HepG2 (cell line): Measurements from ENCODE around the gene MYD88. TPM values are rescaled to one million over a fixed set of nuclear protein-coding genes. Genes with fewer than 3 reads are reported as not detected.

ENCODE experiments used
- GPN1 ChIP-seq: sonication (generic); formaldehyde crosslinking; IDR thresholded peaks from 2 replicates; pipeline ENCODE4 v1.5.1; 2020; ENCODE audit warnings: missing genetic modification reagents, borderline replicate concordance
- REXO4 ChIP-seq: sonication (generic); formaldehyde crosslinking; IDR thresholded peaks from 2 replicates; pipeline ENCODE4 v1.8.0; 2022; ENCODE audit warnings: missing genetic modification reagents, mild to moderate bottlenecking, borderline replicate concordance
- RFX5 ChIP-seq: IDR thresholded peaks from 2 replicates; pipeline ENCODE4 v1.6.1; 2011; ENCODE audit warnings: low read depth, low read length, improper control_type of control experiment
- SRSF9 ChIP-seq: fragments of 200-400 bp; formaldehyde crosslinking; IDR thresholded peaks from 2 replicates; pipeline ENCODE4 v1.6.1; 2018; ENCODE audit warnings: borderline replicate concordance, mild to moderate bottlenecking, low read depth, low read length; ENCODE audit not compliant: insufficient read depth, poor library complexity, severe bottlenecking
- ZBTB2 ChIP-seq: sonication (generic); formaldehyde crosslinking; IDR thresholded peaks from 2 replicates; pipeline ENCODE4 v1.8.0; 2022; ENCODE audit warnings: low read depth, missing genetic modification reagents
- ZKSCAN8 ChIP-seq: IDR thresholded peaks from 2 replicates; pipeline ENCODE4 v1.6.1; 2016; ENCODE audit warnings: borderline replicate concordance, missing genetic modification reagents, missing compliant biosample characterization
- ZNF720 ChIP-seq: sonication (generic); formaldehyde crosslinking; IDR thresholded peaks from 2 replicates; pipeline ENCODE4 v1.4.0; 2020; ENCODE audit warnings: missing genetic modification reagents
- polyA plus RNA-seq, 8 experiments: library from polyadenylated mRNA; depleted of rRNA in 3 of 8; stranded (reverse) in 7 of 8; unstranded in 1 of 8; fragments of >200 nt; fragmentation: Illumina TruSeq in 4 of 8; extraction: Trizol in 4 of 8; gene quantifications; 2 replicates each; pipeline versions ENCODE4 v1.2.1 to v1.2.3, GENCODE V29; 2011 to 2016; ENCODE audit warnings: low read depth in 4 of 8, missing spikeins in 1 of 8, mixed read lengths in 1 of 8; ENCODE audit not compliant: insufficient read depth in 1 of 8
- total RNA-seq, 5 experiments: library from RNA; depleted of rRNA; stranded (reverse); fragments of >200 nt; fragmentation: Illumina TruSeq; extraction: Trizol; gene quantifications; 2 replicates each; pipeline ENCODE4 v1.2.3, GENCODE V29; 2016; ENCODE audit warnings: low read depth in 1 of 5
- TF ChIP-seq, protein P1 (sequence below), 2 experiments: fragments of 450-650 bp in 1 of 2; sonication (generic) in 1 of 2; formaldehyde crosslinking in 1 of 2; IDR thresholded peaks; 2 replicates each; pipeline versions ENCODE4 v1.6.1 to v1.8.0; 2016 to 2022; ENCODE audit warnings: antibody characterized with exemption in 1 of 2, mild to moderate bottlenecking in 1 of 2, missing genetic modification reagents in 1 of 2
- TF ChIP-seq, protein P2 (sequence below): sonication (generic); formaldehyde crosslinking; IDR thresholded peaks from 2 replicates; pipeline ENCODE4 v1.5.0; 2020; ENCODE audit warnings: missing genetic modification reagents, mild to moderate bottlenecking, borderline replicate concordance

The MYD88 gene
- total and polyA plus RNA-seq, 2 of the 13 experiments (the other 11 are each of a cell fraction or from before 2014, with no cell fraction given), result 7.6 to 32.7 TPM

- TF ChIP-seq, protein P1, sequence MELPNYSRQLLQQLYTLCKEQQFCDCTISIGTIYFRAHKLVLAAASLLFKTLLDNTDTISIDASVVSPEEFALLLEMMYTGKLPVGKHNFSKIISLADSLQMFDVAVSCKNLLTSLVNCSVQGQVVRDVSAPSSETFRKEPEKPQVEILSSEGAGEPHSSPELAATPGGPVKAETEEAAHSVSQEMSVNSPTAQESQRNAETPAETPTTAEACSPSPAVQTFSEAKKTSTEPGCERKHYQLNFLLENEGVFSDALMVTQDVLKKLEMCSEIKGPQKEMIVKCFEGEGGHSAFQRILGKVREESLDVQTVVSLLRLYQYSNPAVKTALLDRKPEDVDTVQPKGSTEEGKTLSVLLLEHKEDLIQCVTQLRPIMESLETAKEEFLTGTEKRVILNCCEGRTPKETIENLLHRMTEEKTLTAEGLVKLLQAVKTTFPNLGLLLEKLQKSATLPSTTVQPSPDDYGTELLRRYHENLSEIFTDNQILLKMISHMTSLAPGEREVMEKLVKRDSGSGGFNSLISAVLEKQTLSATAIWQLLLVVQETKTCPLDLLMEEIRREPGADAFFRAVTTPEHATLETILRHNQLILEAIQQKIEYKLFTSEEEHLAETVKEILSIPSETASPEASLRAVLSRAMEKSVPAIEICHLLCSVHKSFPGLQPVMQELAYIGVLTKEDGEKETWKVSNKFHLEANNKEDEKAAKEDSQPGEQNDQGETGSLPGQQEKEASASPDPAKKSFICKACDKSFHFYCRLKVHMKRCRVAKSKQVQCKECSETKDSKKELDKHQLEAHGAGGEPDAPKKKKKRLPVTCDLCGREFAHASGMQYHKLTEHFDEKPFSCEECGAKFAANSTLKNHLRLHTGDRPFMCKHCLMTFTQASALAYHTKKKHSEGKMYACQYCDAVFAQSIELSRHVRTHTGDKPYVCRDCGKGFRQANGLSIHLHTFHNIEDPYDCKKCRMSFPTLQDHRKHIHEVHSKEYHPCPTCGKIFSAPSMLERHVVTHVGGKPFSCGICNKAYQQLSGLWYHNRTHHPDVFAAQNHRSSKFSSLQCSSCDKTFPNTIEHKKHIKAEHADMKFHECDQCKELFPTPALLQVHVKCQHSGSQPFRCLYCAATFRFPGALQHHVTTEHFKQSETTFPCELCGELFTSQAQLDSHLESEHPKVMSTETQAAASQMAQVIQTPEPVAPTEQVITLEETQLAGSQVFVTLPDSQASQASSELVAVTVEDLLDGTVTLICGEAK (IDR thresholded peaks at IDR 0.05), result no peak
- TF ChIP-seq, protein P1 (CRISPR knock-in tag; IDR thresholded peaks at IDR 0.05), result no peak
- no peak for TF ChIP-seq ZNF720 (CRISPR knock-in tag)
- no peak for TF ChIP-seq SRSF9
- TF ChIP-seq ZBTB2 (CRISPR knock-in tag), result no peak
- no peak for TF ChIP-seq RFX5
- no peak for TF ChIP-seq GPN1 (CRISPR knock-in tag)
- TF ChIP-seq, protein P2, sequence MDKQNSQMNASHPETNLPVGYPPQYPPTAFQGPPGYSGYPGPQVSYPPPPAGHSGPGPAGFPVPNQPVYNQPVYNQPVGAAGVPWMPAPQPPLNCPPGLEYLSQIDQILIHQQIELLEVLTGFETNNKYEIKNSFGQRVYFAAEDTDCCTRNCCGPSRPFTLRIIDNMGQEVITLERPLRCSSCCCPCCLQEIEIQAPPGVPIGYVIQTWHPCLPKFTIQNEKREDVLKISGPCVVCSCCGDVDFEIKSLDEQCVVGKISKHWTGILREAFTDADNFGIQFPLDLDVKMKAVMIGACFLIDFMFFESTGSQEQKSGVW (CRISPR knock-in tag), result no peak
- TF ChIP-seq REXO4 (CRISPR knock-in tag), result no peak
- no peak for TF ChIP-seq ZKSCAN8 (CRISPR knock-in tag)
- TF ChIP-seq, all 625 proteins: peak for 0
Observed at GRCh38 chr3:38109580-38110313, 28.7 kb upstream of the MYD88 start (continued).
